CD1c-positive myeloid dendritic cell (primary cell): ENCODE data around the gene USH1C.

Source experiments
- DNase-seq: peaks from one replicate; pipeline ENCODE4 v3.0.0-alpha.2; 2016; ENCODE audit errors: extremely low spot score

The USH1C gene

DNA sequence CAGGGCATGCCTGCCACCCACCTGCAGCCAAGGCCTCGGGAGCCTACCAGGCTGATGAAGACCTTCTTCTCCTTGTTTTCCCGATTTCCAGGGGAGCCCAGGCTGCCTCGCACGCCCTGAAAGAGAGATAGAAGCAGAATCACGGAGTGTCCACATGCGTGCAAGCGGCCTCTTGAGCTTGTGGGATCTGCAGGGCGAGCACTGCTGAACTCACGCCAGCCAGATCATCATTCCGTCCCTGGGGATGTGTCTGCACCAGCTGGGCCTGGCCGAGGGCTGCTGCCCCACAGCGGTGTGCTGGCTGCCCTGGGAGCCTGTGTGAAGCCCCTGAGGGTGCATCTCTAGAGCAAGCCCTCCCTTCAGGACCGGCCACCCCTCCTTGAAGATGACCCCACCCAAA is 17.9 kb downstream of the USH1C start:
- DNase-seq: no peak

DNA sequence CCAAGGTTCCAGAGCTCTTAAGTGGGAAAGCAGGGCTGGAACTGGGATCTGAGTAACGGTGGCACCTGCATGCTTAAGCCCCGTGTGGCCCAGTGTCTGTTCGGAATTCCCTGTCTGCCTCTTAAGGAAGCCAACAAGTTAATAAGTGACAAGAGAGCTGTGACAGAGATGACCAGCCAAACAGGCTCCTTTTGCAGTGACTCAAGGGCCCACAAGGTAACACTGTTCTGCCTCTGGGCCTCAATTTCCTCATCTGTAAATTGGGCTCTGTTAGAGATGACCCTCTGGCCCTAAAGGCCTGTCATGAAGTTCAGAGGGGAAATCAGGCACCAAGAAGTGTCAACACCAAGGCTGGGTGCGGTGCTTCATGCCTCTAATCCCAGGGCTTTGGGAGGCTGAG is 18.6 kb downstream of the USH1C start:
- DNase-seq: no peak

DNA sequence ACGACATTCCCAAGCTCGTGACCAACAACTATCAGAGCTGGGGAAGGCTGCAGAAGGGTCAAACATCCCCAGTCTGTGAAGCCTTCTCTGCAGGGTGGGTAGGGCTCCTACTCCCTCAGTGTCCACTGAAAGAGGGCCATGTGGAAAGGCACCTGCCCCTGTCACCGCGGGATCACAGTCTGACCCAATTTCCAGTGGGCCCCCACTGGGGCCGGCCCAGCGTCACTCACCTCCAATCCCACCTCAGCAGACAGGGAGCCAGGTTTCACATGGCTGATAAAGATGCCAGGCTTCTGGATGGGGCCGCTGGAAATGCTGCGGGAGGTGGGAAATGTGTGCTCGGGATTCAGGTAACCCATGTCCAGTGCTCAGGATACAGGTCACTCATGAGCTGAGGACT is 20.0 kb downstream of the USH1C start:
- DNase-seq: no peak

GRCh38 chr11:17522655-17523054 is 21.6 kb downstream of the USH1C start:
- DNase-seq: no peak

DNA sequence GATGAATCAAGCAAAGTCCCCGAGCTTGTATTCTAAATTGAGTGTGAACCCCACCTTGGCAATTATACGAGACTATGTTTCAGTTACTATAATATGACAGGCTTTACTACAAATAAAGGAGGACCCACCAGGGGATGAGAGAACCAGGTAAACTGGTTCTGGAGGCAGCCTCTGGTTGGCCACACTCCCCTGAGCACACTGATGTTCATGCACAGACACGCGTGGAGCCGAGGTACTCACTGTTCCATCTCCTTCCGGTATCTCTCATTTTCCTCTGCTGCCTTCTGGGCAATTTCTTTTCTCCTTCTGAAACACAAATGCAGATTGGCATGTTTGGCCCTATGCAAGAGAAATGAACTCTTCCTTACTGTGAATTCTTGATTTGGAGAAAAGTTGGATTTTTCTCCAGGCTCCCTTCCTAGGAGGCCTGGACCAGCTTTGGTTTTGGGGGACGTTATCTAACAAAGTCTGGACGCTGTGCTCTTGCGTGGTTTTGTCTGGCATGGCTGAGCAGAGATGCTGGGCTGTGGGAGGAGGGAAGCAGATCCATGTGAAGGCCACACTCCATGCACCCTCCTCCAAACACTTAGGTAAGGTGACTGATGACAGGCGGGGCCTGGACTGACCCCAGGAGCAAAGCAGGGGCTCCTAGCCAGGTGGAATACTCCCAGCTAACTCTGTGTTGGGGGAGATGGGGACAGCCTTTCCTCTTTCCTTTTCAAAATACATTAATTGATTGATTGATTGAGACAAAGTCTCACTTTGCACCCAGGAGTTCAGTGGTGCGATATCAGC is 22.9 kb downstream of the USH1C start:
- DNase-seq: no peak

DNA sequence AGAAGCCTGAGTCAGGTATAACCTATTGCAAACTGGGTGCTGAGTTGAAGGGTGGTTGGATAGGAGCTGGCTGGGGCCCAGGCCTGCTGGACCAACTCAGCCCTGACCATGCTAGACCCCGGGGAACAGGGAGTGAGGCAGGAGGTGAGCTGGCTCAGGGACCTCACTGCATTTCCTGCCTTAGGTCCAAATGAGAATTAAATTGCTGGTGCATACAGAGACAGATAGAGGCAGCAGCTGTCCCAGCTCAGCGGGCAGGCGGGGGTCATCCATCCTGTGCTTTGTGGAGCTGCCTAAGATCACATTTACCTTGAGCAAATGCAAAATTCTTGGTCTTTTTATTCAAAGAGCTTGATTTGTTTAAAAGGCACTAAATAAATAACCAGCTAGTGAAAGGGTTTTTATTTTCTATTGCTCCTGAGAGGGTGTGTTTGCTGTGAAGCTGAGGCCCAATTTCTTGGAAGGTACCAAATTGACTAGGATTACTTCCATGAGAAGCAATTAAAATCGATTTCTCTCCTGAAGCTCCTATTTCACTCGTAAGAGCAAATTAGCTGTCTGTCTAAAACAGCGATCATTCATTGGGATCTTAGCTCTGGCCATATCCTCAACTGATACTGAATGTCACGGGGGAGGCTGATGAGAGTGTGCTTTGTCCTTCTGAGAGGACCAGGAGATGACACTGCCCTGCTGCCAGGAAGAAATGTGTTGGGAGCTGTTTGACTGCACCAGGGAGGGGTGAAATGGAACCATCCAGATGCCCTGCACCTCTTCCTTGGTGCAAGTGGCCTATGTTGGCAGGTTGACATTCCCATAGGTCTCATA is 24.9 kb downstream of the USH1C start:
- DNase-seq: no peak

- DNase-seq: no peak
Observed at GRCh38 chr11:17518366-17518765, 25.9 kb downstream of the USH1C start.

DNA sequence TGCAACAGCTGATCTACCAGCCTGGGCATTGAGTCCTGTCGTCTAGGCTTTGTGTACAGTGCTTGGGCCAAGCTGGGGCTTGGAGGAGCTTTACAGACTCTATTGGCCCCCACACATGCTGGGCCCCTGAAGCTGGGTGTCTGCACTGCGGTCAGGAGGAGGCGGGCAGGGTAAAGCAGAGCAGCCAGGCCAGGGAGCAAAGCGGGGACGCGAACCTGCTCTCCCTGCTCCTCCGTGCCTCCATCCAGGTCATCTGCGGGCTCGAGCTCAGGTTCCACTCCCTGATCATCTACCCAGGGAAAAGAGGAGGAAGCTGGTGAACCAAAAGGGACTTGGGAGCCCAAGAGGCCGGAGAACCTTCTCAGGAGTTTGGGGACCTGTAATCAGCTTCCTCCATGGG is 27.0 kb downstream of the USH1C start:
- no peak for DNase-seq

GRCh38 chr11:17516551-17517150 is 27.6 kb downstream of the USH1C start:
- DNase-seq: no peak

DNA sequence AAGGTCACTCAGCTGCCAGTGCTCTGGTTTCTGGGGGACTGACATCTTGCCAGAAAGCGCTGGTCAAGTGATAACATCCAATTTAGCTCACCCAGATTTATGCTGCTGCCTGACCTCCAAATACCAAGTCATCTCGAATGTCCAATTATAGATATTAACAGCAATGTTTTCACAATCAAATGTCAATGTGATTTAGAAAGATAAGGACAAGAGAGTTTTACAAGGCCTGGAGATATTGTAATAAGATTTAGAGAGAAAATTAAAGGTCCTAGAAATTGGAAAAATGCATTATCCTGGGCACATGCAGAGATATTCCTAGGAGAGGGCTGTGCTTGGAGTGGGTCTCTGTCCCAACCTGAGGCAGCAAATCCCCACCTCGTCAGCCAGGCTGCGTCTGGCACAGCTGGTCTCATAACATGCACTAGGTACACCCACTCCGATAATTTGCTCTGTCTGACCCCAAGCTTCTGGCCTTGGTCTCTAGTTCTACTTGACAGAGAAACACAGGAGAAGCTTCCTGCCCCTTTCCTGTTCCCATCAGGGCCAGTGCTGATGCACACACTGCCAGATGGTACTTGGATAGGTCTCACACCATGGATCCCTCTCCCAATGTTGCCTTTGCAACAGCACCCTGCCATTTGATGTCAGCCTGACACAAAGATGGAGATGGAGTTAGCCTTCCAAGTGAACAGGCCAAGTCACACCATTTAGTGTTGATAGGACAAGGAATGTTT is 28.6 kb downstream of the USH1C start:
- no peak for DNase-seq

DNA sequence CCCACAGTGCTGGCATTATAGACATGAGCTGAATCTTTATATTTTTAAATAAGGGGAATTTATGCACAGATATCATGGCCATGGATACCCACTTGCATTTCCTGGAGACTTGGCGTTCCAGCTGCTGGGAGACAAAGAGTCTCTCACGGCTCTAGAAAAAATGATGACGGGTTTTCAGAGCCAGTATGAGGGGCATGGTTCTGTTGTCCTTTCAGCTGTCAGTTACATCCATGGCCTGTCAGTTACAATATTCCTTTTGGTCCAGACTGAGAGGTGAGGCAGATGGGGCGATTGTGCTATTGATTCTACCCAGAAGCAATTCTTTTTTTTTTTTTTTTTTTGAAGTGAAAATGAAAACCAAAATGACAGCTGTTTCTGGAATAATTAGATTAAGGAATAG is 29.7 kb downstream of the USH1C start:
- no peak for DNase-seq

- DNase-seq: no peak
Observed at GRCh38 chr11:17513853-17514252, 30.4 kb downstream of the USH1C start.

- no peak for DNase-seq
Observed at GRCh38 chr11:17512101-17512500, 32.1 kb downstream of the USH1C start.

DNA sequence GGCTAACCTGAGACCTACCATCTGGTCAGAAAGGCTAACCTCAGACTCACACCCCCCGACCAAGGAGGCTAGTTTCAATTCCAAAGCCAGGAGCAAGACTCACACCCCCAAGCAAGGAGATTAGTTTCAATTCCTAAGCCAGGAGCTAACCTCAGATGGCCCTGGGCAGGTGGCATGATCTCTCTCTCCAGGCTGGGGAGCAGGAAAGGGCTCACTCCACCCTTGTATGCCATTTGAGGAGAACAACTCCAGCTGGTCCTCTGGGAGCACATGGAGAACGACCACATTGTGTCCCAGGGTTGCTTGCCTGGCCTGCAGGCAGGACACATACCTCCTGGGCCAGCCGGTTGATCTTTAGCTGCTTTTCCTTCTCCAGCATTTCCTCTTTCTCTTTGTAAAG is 32.6 kb downstream of the USH1C start:
- no peak for DNase-seq

- no peak for DNase-seq
Observed at GRCh38 chr11:17510507-17511206, 33.6 kb downstream of the USH1C start.

GRCh38 chr11:17508791-17509190 is 35.4 kb downstream of the USH1C start:
- DNase-seq: no peak

GRCh38 chr11:17508306-17508705 is 35.9 kb downstream of the USH1C start:
- no peak for DNase-seq

GRCh38 chr11:17507773-17508172 is 36.4 kb downstream of the USH1C start:
- DNase-seq: no peak

DNA sequence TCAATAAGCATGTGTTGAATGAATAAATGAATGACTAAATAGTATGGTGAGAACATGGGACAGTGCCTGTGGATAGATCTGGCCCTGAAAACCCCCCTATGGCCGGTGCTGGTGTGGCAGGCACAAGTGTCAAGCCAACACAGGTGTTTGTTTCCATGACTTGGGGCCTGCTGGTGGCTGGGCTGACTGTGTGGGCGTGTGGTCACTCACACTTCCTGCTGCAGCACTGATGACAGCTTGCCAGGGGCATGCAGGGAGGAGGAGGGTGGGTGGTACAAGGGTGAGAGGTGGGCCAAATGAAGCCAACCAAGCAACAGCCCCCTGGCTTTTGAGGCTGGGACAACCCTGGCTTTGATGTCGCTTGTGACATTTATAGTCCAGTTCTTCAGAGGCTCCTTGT is 37.3 kb downstream of the USH1C start:
- DNase-seq: peak; percentile 5

- no peak for DNase-seq
Observed at GRCh38 chr11:17506314-17506713, 37.9 kb downstream of the USH1C start.

DNA sequence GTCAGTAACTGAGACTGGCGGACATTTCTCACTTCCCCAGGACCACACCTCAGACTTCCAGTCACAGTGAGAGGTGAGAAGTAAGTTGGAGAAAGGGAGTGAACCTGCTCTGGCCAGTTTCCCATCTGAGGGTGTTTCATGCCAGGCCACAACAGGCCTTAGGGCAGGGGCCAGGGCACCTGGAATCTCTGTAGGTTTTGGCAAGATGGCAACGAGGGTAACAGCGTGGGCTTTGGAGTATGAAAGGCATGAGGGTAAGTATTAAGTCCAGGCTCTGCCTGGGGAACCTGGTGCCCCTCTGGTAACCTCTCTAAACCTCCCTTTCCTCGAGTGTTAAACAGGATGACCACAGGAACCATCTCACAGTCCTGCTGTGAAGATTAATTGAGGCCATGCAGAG is 39.1 kb downstream of the USH1C start:
- DNase-seq: no peak
